ENCODE data around the gene FMC1. TPM values are rescaled to one million over a fixed set of nuclear protein-coding genes. Genes with fewer than 3 reads are reported as not detected.
A peak's percentile ranks its signal among the peaks of the same experiment; 100 is the strongest.
"Not testable (repeated sequence)": the region's sequence is repeated elsewhere in the genome, so short reads cannot be mapped to it uniquely, and the experiment has no call there.

The FMC1 gene
- total RNA-seq, 1 donor, result 2.2 TPM

DNA sequence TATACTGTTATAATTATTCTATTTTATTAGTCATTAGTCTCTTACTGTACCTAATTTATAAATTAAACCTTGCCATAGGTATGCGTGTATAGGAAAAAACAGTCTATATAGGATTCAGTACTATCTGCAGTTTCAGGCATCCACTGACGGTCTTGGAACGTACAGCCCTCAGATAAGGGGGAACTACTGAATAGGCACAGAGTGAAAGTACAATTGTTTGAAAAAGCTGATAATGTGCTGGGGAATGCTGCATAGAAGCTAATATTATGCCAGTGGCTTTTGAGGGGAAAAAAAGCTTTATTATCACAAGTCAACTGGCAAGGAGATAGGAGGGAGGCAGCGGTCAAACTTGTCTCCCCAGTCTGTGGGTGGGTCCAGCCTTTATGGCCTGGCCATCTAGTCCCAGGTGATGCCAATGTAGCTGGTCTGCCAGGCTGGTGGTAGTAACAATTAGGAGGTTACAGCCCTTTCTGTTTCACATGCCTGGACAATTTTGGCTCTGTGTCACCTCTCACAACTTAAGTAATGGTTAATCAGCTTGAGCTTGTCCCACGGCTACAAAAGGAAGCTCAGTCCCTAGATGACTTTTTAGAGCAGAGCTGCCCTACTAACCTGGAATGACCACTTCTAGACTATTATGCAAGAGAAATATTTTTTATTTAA, 8.3 kb upstream of the FMC1 start:
- H3K4me1 ChIP-seq (ENCODE audit: insufficient read depth, low read length), result no peaks in the 10 kb centered on the region
- H3K27me3 ChIP-seq (ENCODE audit: insufficient read depth, low read length), result no peaks in the 10 kb centered on the region
- no peaks in the 10 kb centered on the region for H3K9me3 ChIP-seq (ENCODE audit: low read depth, low read length)
- H3K4me3 ChIP-seq (ENCODE audit: low read length), result no peak overlapping the region

DNA sequence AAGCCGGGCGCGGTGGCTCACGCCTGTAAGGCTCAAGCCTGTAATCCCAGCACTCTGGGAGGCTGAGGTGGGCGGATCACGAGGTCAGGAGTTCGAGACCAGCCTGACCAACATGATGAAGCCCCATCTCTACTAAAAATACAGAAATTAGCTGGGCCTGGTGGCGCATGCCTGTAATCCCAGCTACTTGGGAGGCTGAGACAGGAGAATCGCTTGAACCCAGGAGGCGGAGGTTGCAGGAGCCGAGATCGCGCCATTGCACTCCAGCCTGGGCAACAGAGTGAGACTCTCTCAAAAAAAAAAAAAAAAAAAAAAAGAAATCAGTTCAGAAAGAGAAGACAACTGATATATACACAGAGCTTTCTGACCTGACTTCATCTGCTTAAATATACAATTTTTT, 7.7 kb upstream of the FMC1 start:
- not testable (repeated sequence) for H3K9me3 ChIP-seq (ENCODE audit: low read depth, low read length); H3K4me1 ChIP-seq (ENCODE audit: insufficient read depth, low read length); H3K27me3 ChIP-seq (ENCODE audit: insufficient read depth, low read length); H3K4me3 ChIP-seq (ENCODE audit: low read length)

DNA sequence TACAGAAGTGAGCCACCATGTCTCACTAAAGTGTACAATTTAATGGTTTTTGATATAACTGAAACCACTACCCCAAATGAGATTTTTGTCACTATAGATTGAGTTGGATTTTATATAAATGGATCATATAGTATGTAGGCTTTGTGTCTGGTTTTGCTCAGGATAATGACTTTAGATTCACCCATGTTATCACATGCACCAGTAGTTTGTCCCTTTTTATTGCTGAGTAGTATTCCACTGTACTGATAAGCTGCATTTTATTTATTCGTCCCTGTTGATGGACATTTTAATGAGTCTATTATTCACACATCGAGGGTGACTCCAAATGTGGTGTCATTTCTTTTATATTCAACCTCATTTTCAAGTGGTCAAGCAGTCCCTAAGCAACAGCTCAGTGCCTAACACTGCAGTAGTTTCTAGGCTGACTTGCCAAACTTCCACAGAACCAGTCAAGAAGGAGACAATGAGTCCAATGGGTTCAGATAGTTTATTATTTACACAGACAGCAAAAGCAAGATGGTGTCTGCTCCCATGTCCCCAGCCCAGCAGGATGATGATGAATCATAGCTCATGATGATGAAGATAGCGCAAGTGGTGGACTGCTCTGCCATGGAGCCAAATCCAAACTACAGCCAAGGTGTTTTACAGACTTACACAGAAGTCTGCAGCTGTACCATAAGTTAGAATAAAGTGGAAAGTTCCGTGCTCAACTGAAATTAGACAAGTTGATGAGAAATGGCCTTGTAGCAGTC, 6.6 kb upstream of the FMC1 start:
- H3K27me3 ChIP-seq (ENCODE audit: insufficient read depth, low read length), result no peaks in the 10 kb centered on the region
- no peaks in the 10 kb centered on the region for H3K9me3 ChIP-seq (ENCODE audit: low read depth, low read length)
- H3K4me3 ChIP-seq (ENCODE audit: low read length), result no peak overlapping the region
- peaks cover 3% of the 10 kb centered on the region for H3K4me1 ChIP-seq (ENCODE audit: insufficient read depth, low read length)

DNA sequence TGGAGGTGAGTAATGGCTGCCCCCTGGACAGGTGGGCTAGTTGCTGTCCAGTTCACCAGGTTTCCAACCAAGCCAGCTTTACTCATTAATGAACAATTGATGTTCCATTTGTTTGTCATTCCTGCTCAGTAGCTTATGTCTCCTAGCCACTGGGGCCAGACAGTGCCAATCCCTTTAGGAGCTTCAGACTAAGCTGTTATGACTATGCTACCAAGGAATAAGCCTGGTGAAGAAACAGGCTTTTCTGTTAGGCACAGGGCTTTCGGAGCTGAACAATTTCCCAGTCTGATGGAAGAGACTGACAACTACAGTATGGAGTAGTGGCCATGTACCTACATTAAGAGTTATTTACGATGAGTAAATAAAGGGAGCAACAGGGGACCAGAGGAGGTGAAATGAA, 2.1 kb upstream of the FMC1 start:
- Histone ChIP-seq H3K27me3 (ENCODE audit: insufficient read depth, low read length) (no peaks in the 10 kb centered on the region), H3K4me1 (ENCODE audit: insufficient read depth, low read length) (peaks cover 23% of the 10 kb centered on the region), H3K9me3 (ENCODE audit: low read depth, low read length) (no peaks in the 10 kb centered on the region), H3K4me3 (ENCODE audit: low read length) (no peak overlapping the region)

DNA sequence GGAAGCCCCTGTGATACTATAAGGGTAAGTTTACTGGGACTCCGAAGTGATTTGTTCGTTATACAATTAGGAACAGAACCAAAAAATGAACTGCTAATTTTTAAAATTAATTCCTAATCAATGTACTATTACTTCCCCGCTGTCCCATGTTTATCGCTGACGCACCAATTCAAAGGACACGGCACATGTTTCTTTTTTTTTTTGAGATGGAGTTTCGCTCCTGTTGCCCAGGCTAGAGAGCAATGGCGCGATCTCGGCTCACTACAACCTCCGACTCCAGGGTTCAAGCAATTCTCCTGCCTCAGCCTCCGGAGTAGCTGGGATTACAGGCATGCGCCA, 1.5 kb upstream of the FMC1 start:
- Histone ChIP-seq H3K4me1 (ENCODE audit: insufficient read depth, low read length) (peaks cover 23% of the 10 kb centered on the region), H3K9me3 (ENCODE audit: low read depth, low read length) (no peaks in the 10 kb centered on the region), H3K27me3 (ENCODE audit: insufficient read depth, low read length) (no peaks in the 10 kb centered on the region), H3K4me3 (ENCODE audit: low read length) (peak overlapping the region; percentile 95)

DNA sequence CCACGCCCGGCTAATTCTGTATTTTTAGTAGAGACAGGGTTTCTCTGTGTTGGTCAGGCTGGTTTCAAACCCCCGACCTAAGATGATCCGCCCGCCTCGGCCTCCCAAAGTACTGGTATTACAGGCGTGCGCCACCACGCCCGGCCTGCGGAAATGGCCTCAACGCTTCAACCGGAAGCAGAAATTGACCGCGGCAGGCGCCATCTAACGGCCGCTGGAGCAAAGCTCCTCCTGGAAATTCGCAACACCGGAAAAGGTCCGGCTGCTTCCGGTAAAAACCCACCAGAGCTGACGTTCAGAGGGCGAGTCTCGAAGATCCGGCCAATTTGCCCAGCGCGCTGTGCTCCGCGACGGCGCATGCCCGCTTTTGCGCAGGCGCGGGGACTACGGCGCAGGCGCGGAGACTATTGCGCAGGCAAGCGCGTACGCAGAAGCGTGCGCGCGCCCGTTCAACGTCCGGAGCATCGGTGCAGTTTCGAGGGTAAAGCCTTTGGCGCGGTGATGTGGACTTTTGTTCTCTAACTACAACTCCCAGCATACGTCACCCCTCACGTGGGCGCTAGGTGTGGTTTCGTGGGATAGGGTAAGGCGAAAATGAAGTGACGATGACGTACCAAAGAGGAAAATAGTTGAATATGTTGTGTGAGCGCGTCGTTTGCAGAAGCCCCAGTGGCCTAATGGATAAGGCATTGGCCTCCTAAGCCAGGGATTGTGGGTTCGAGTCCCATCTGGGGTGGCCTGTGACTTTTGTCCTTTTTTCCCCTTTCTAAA, 915 bp upstream of the FMC1 start:
- no peaks in the 10 kb centered on the region for H3K9me3 ChIP-seq (ENCODE audit: low read depth, low read length)
- H3K27me3 ChIP-seq (ENCODE audit: insufficient read depth, low read length), result no peaks in the 10 kb centered on the region
- H3K4me1 ChIP-seq (ENCODE audit: insufficient read depth, low read length), result peaks cover 23% of the 10 kb centered on the region
- H3K4me3 ChIP-seq (ENCODE audit: low read length), result peak overlapping the region; percentile 95

DNA sequence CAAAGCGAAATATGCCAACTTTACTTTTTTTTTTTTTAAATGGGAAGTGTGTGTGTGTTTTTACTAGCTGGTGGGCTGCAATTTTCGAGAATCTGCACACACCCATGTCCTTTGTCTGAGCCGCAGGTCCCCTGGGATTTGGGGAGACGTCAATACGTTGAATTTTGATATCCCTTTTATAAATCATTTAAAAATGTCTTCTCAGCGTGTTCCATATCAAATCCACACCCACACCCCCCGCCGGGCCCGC, 404 bp upstream of the FMC1 start:
- H3K4me1 ChIP-seq (ENCODE audit: insufficient read depth, low read length), result peaks cover 26% of the 10 kb centered on the region
- H3K4me3 ChIP-seq (ENCODE audit: low read length), result peak overlapping the region; percentile 95
- no peaks in the 10 kb centered on the region for H3K27me3 ChIP-seq (ENCODE audit: insufficient read depth, low read length)
- no peaks in the 10 kb centered on the region for H3K9me3 ChIP-seq (ENCODE audit: low read depth, low read length)

DNA sequence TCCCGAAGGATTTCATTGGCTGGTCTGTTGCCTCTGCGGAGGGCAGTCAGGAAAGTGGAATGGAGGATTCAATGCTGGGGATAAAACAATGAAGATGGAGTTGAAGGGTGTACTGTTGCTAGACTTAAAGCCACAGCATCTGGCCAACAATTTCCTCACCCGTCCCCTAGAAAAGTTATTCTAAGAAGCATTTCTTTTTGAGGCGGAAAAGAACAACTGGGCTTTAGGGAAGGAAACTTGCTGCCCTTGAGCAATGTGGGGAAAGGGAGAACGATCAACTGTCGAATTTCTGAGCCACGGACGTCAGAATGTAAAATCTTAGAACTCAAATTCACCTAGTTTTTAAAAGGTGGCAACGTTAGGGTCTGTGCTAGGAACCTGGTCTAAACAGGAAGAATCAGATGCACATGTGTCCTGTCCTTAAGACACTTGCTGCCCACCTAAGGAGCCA, 664 bp downstream of the FMC1 start:
- H3K9me3 ChIP-seq (ENCODE audit: low read depth, low read length), result no peaks in the 10 kb centered on the region
- peaks cover 26% of the 10 kb centered on the region for H3K4me1 ChIP-seq (ENCODE audit: insufficient read depth, low read length)
- no peaks in the 10 kb centered on the region for H3K27me3 ChIP-seq (ENCODE audit: insufficient read depth, low read length)
- H3K4me3 ChIP-seq (ENCODE audit: low read length), result peak overlapping the region; percentile 95

DNA sequence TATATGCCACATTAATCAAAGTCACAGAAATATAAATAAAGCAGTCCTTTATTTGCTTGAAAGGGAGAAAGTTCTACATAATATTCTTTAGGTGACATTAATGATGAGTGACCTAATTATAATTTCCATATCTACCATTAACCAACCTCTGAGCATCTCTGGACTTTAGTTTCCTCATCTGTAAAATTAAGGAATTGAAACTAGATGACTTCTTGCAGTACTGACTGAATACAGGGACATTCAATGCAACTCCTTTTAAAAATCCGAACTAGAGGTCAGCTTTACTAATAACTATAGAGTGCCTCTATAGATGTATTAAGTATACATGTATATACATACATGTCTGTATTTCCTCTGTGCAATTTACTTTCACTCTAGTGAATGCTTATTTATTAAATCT, 3.9 kb downstream of the FMC1 start:
- Histone ChIP-seq H3K9me3 (ENCODE audit: low read depth, low read length) (no peaks in the 10 kb centered on the region), H3K4me3 (ENCODE audit: low read length) (no peak overlapping the region), H3K4me1 (ENCODE audit: insufficient read depth, low read length) (peaks cover 18% of the 10 kb centered on the region), H3K27me3 (ENCODE audit: insufficient read depth, low read length) (no peaks in the 10 kb centered on the region)

DNA sequence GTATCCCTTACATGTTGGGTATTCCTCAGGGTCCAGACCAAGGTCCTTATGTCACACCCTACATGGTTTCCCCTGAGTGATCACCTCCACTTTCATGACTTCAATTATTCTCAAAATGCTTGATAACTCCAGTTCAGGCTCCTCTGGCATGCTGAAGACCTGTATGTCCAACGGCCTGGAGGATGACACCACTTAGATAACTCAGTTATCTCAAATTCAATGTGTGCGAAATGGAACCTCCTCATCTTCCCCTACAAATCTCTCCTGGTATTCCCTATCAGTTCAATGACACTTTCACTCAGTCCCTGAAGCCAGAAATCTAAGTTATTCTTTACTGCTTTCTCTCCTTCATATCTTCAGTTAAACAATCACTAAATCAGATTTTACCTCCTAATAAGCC, 9.9 kb downstream of the FMC1 start:
- H3K27me3 ChIP-seq (ENCODE audit: insufficient read depth, low read length), result no peaks in the 10 kb centered on the region
- no peaks in the 10 kb centered on the region for H3K9me3 ChIP-seq (ENCODE audit: low read depth, low read length)
- H3K4me3 ChIP-seq (ENCODE audit: low read length), result no peak overlapping the region
- H3K4me1 ChIP-seq (ENCODE audit: insufficient read depth, low read length), result peaks cover 14% of the 10 kb centered on the region

DNA sequence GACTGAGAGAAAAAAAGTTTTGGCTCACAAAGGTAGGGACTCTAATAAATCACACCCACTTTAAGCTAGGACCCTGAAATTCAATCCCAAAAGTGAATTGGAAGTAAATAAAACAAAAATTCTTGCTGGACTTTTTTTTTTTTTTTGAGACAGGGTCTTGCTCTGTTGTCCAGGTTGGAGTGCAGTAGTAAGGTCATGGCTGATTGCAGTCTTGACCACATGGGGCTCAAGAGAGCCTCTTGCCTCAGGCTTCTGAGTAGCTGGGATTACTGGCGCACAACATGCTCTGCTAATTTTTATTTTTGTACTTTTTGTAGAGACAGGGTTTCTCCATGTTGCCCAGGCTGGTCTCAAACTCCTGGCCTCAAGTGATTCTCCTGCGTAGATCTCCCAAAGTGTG, 13.6 kb downstream of the FMC1 start:
- Histone ChIP-seq H3K27me3 (ENCODE audit: insufficient read depth, low read length) (no peaks in the 10 kb centered on the region), H3K9me3 (ENCODE audit: low read depth, low read length) (no peaks in the 10 kb centered on the region)

DNA sequence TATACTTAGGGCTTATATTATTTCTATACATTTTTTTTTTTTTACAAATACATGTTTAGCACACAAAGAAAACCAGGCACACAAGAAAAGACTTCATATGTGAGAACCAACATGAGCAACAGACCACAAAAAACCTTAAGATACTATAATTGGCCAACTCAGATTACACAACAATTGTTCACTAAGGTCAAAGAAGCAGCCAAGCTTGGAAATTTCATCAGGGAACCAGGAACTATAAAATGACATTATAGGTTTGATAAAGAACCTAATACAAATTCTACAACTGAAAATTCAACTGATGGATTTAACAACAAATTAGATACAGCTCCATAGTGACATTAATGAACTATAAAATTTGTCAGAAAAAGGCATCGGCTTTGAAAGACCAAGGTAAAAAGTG, 14.2 kb downstream of the FMC1 start:
- H3K9me3 ChIP-seq (ENCODE audit: low read depth, low read length), result no peaks in the 10 kb centered on the region
- H3K27me3 ChIP-seq (ENCODE audit: insufficient read depth, low read length), result no peaks in the 10 kb centered on the region
- H3K4me3 ChIP-seq (ENCODE audit: low read length), result no peak overlapping the region
- H3K4me1 ChIP-seq (ENCODE audit: insufficient read depth, low read length), result peaks cover 19% of the 10 kb centered on the region

More for the DNA sequence above, 13.6 kb downstream of the FMC1 start:
- Histone ChIP-seq H3K4me1 (ENCODE audit: insufficient read depth, low read length) (peaks cover 19% of the 10 kb centered on the region), H3K4me3 (ENCODE audit: low read length) (no peak overlapping the region)

DNA sequence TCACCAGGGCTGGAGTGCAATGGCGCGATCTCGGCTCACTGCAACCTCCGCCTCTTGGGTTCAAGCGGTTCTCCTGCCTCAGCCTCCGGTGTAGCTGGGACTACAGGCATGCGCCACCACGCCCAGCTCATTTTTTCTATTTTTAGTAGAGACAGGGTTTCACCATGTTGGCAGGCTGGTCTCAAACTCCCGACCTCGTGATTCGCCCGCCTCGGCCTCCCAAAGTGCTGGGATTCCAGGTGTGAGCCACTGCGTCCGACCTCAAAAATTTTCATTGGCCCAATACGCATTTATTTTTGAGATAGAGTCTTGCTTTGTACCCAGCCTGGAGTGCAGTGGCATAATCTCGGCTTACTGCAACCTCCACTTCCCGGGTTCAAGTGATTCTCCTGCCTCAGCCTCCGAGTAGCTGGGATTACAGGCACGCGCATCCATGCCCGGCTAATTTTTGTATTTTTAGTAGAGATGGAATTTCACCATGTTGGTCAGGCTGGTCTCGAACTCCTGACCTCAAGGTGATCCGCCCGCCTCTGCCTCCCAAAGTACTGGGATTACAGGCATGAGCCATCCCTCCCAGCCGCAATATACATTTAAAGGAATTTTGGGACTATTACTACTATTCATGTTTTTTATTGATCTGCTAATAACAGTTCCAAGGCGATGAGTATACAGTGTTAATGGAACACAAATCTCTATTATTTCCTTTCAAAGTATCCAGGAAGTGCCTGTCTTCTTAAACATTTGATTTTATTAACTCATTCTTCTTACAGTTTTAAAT, 16.8 kb downstream of the FMC1 start:
- H3K27me3 ChIP-seq (ENCODE audit: insufficient read depth, low read length); H3K9me3 ChIP-seq (ENCODE audit: low read depth, low read length); H3K4me3 ChIP-seq (ENCODE audit: low read length): not testable (repeated sequence)
- H3K4me1 ChIP-seq (ENCODE audit: insufficient read depth, low read length), result peaks cover 32% of the 10 kb centered on the region

DNA sequence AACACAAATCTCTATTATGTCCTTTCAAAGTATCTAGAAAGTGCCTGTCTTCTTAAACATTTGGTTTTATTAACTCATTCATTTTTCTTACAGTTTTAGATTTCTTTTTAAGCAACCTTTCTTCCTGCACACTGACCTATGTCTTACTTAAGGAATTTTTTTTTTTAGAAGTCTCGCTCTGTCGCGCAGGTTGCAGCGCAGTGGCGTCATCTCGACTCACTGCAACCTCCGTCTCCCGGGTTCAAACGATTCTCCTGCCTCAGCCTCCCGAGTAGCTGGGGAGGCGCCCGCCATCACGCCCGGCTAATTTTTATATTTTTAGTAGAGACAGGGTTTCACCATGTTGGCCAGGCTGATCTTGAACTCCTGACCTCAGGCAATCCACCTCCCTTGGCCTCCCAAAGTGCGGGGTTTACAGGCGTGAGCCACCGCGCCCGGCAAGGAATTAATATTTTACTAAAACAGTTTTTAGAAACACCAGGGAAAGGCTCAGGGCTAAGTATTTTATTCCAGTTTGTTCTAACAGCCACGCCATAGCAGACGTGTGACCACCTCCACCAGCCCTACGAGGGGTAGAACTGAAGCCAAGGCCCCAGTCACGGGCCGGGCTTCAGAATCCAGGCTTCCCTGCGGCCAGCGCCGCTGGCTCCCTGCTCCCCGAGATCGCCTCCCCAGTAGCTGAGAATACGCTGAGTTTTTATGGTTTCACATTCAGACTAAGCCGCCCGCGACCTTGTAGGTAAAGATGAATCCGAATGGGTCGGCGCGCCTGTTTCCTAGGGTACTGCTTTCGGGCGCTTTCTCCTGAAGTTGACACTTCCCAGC, 17.6 kb downstream of the FMC1 start:
- H3K27me3 ChIP-seq (ENCODE audit: insufficient read depth, low read length), result no peaks in the 10 kb centered on the region
- H3K9me3 ChIP-seq (ENCODE audit: low read depth, low read length), result no peaks in the 10 kb centered on the region
- H3K4me3 ChIP-seq (ENCODE audit: low read length), result peak overlapping the region; percentile 77
- peaks cover 35% of the 10 kb centered on the region for H3K4me1 ChIP-seq (ENCODE audit: insufficient read depth, low read length)

Data from mononuclear cell (primary cell).